Measurements from ENCODE around the gene PFKL.
"Not testable (repeated sequence)": the region's sequence is repeated elsewhere in the genome, so short reads cannot be mapped to it uniquely, and the experiment has no call there.

PFKL gene

DNA sequence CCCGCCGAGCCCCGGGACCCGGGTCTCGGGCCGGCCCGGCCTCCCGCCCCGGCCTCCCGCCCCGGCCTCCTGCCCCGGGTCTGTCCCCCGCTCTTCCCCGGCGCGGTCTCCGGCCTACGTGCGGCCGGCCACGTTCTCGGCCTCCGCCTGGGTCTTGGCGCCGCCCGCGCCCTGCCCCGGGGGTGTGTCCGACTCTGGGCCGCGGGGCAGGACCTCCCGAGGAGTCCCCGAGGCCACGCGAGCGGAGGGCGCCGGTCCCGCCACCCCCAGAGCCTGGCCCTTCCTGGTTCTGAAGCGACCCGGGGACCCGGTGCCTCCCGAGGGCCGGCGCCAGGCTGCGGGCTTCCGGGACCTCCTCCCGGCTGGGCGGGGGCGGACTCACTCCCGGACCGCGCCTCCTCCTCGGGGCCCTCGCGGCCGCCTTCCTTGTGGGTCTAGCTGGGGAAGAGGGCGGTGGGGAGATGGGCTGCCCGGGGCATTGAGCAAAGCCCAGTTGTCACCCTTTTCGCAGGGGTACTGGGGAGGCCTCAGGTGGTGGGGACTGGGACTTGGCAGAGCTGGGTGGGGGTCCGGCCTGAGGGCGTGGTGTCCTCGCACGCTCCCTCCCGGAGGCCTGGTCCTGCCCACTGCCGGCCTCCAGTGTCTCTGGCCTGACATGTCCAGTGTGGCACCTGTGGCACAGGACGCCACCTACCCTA, 558 bp downstream of the PFKL start:
- no peak for DNase-seq (ENCODE audit: extremely low read depth, low read depth)
- peak overlapping the region; percentile 65 for H3K4me3 ChIP-seq (replicated peaks; ENCODE audit: low read depth, low read length)
- TF ChIP-seq, protein P1, sequence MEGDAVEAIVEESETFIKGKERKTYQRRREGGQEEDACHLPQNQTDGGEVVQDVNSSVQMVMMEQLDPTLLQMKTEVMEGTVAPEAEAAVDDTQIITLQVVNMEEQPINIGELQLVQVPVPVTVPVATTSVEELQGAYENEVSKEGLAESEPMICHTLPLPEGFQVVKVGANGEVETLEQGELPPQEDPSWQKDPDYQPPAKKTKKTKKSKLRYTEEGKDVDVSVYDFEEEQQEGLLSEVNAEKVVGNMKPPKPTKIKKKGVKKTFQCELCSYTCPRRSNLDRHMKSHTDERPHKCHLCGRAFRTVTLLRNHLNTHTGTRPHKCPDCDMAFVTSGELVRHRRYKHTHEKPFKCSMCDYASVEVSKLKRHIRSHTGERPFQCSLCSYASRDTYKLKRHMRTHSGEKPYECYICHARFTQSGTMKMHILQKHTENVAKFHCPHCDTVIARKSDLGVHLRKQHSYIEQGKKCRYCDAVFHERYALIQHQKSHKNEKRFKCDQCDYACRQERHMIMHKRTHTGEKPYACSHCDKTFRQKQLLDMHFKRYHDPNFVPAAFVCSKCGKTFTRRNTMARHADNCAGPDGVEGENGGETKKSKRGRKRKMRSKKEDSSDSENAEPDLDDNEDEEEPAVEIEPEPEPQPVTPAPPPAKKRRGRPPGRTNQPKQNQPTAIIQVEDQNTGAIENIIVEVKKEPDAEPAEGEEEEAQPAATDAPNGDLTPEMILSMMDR (IDR thresholded peaks at IDR 0.05; ENCODE audit: low read depth, low read length, missing control alignments), result no peak

GRCh38 chr21:44301141-44301540, 1.3 kb downstream of the PFKL start:
- H3K4me3 ChIP-seq (replicated peaks; ENCODE audit: low read depth, low read length), result peak overlapping the region; percentile 65

DNA sequence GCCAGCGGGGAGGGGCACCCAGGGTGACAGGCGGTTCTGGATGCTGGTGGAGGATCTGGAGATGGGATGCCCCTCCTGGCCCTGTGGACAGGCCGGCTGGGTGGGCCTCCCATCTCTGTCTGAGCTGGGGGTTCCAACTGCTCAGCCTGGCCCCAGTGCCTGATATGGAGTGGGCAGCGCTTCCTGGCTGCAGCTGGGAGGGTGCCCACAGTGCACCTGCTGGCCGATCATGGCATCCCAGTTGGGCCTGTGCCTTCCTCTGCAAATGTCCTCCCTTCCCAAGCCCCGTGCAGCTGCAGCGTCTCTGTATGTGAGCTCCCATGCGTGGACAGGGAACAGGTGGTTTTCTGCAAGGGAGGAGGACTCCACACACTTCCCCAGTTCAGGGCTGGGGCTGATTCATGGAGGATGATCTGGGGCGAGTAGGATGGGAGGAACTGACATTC, 2.1 kb downstream of the PFKL start:
- H3K4me3 ChIP-seq (replicated peaks; ENCODE audit: low read depth, low read length), result no peak overlapping the region
- DNase-seq (ENCODE audit: extremely low read depth, low read depth), result no peak
- TF ChIP-seq, protein P1 (IDR thresholded peaks at IDR 0.05; ENCODE audit: low read depth, low read length, missing control alignments), result no peak

More at GRCh38 chr21:44301141-44301540, 1.3 kb downstream of the PFKL start:
- TF ChIP-seq, protein P1 (IDR thresholded peaks at IDR 0.05; ENCODE audit: low read depth, low read length, missing control alignments), result no peak
- no peak for DNase-seq (ENCODE audit: extremely low read depth, low read depth)

- not testable (repeated sequence) for DNase-seq (ENCODE audit: extremely low read depth, low read depth); H3K4me3 ChIP-seq (replicated peaks; ENCODE audit: low read depth, low read length)
These were observed 2.9 kb downstream of the PFKL start for GRCh38 chr21:44302573-44303401.

- no peak overlapping the region for H3K4me3 ChIP-seq (replicated peaks; ENCODE audit: low read depth, low read length)
- no peak for DNase-seq (ENCODE audit: extremely low read depth, low read depth)
- TF ChIP-seq, protein P1 (IDR thresholded peaks at IDR 0.05; ENCODE audit: low read depth, low read length, missing control alignments), result no peak
These were observed 3.7 kb downstream of the PFKL start for GRCh38 chr21:44303490-44303981.

DNA sequence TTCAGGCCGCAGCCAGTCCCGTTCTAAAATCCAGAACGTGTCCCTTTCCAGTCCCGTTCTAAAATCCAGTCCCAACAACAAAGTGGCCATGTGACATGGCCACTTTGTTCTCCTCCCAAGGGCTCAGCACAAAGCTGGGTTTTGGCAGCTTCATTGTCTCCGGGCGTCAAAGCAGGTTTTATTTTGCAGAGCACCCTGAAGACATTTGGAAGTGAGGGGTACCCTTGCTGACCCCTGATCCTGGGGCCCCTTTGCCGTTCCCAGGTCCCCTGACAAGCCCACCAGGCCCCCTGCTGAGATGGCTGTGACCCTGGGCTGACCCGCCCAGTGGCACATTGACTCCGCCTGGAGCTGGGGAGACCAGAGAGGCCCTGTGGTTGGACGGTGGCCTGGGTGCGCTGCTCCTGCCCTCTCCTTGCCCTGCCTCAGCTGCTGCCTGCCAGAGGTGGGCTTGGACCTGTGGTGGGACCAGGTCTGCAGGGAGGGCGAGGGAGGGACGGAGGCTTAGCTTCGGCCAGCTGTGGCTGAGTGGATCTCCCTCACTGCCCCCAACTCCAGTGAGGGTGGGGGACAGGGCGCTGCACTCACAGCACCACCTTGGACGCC, 4.3 kb downstream of the PFKL start:
- no peak overlapping the region for H3K4me3 ChIP-seq (replicated peaks; ENCODE audit: low read depth, low read length)
- TF ChIP-seq, protein P1 (IDR thresholded peaks at IDR 0.05; ENCODE audit: low read depth, low read length, missing control alignments), result no peak
- no peak for DNase-seq (ENCODE audit: extremely low read depth, low read depth)

DNA sequence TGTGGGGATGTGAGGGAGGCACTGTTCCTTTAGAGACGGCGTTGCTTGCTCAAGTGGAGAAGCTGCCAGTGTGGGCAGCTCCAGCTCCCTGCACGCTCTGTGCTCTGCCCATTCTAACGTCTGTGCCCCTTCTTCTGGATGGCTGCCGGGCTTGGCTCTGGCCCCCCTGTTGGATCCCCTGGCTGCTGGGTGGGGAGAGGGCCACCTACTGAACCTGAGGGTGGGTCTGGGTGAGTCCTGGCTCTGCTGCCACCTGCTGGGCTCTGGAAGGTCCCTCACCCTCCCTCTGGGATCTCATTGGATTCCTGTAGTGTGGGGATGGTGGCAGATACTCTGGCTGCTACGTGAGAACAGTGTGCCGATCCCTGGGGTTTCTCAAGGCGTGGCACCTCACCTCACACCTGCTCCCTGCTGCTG, 5.0 kb downstream of the PFKL start:
- TF ChIP-seq, protein P1 (IDR thresholded peaks at IDR 0.05; ENCODE audit: low read depth, low read length, missing control alignments), result peak; percentile 85
- no peak overlapping the region for H3K4me3 ChIP-seq (replicated peaks; ENCODE audit: low read depth, low read length)
- DNase-seq (ENCODE audit: extremely low read depth, low read depth), result no peak

Measured in HFF-Myc (cell line).